Peyer's patch (tissue), 4 donors: ENCODE results near the gene SPDYE3. TPM values are rescaled to one million over a fixed set of nuclear protein-coding genes. Genes with fewer than 3 reads are reported as not detected.

Source experiments
- DNase-seq, 3 donors: peaks; one replicate each; pipeline ENCODE4 v3.0.0-alpha.2; 2017 to 2019
- H3K27ac ChIP-seq, 4 donors: fragments of 200-600 bp; sonication (generic); one replicate each; pipeline ENCODE4 v1.5.1; 2016 to 2019
- H3K27me3 ChIP-seq, 2 donors: fragments of 200-600 bp; sonication (generic); one replicate each; pipeline ENCODE4 v1.5.1; 2019
- H3K36me3 ChIP-seq, 3 donors: fragments of 200-600 bp; sonication (generic); one replicate each; pipeline ENCODE4 v1.5.1; 2016 to 2019
- H3K4me1 ChIP-seq, 4 donors: fragments of 200-600 bp; sonication (generic); one replicate each; pipeline ENCODE4 v1.5.1; 2016 to 2019
- H3K4me3 ChIP-seq, 4 donors: fragments of 200-600 bp; sonication (generic); 1 replicate in 3 of 4; 2 replicates in 1 of 4; pipeline ENCODE4 v1.5.1; 2016 to 2019; ENCODE audit warnings: mild to moderate bottlenecking in 1 of 4
- H3K9me3 ChIP-seq, 4 donors: fragments of 200-600 bp; sonication (generic); one replicate each; pipeline ENCODE4 v1.5.1; 2016 to 2019; ENCODE audit warnings: mild to moderate bottlenecking in 1 of 4
- POLR2A ChIP-seq, 2 donors: fragments of 450-650 bp; IDR thresholded peaks; one replicate each; pipeline ENCODE4 v1.5.1; 2017; ENCODE audit warnings: antibody characterized with exemption in 2 of 2, mild to moderate bottlenecking in 2 of 2, moderate library complexity in 2 of 2
- total RNA-seq, 4 donors: library from RNA; depleted of rRNA; stranded (reverse); fragments of >200 nt; gene quantifications; one replicate each; pipeline ENCODE4 v1.1.0, GENCODE V29; 2016
- TF ChIP-seq, protein P1 (sequence below), 6 experiments: fragments of 450-650 bp in 4 of 6; fragments of 200-600 bp in 2 of 6; sonication (generic) in 1 of 6; IDR thresholded peaks; one replicate each; pipeline ENCODE4 v1.5.1; 2017 to 2019; ENCODE audit warnings: antibody characterized with exemption in 6 of 6, mild to moderate bottlenecking in 3 of 6, moderate library complexity in 1 of 6

Gene SPDYE3
- total RNA-seq, 4 donors from 2014 or later, result not detected

DNA sequence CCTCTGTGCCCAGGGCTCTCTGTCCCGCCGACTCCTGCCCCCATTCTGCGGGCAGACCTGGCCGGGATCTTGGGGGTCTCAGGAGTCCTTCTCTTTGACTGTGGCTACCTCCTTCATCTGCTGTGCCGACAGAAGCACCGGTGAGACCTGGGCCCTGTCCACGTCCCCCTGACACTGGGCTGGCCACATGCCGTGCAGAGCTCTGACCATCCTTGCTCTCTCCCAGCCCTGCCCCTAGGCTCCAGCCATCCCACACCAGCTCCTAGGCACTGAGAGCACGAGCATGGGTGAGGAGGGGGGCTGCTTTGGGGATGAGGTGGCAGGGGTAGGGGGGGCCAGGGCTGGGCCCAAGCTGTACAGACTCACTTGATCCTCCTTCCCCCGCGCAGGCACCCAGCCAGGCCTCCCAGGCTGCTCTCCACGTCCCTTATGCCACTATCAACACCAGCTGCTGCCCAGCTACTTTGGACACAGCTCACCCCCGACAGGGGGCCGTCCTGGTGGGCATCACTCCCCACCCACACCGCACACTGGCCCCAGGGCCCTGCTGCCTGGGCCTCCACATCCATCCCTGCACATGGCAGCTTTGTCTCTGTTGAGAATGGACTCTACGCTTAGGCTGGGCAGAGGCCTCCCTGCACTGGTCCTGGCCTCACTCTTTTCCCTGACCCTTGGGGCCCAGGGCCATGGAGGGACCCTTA, 45.6 kb downstream of the SPDYE3 start:
- Histone ChIP-seq H3K4me1 (no peaks in the 10 kb centered on the region), H3K9me3 (no peaks in the 10 kb centered on the region), H3K27me3 (no peaks in the 10 kb centered on the region), H3K4me3 (peak overlapping the region in 1 of 4 donors; percentile 22), H3K27ac (peak overlapping the region in 1 of 4 donors; percentile 52), H3K36me3 (peaks cover 0 to 86% (median 0%) of the 10 kb centered on the region in 3 donors)
- TF ChIP-seq, protein P1, sequence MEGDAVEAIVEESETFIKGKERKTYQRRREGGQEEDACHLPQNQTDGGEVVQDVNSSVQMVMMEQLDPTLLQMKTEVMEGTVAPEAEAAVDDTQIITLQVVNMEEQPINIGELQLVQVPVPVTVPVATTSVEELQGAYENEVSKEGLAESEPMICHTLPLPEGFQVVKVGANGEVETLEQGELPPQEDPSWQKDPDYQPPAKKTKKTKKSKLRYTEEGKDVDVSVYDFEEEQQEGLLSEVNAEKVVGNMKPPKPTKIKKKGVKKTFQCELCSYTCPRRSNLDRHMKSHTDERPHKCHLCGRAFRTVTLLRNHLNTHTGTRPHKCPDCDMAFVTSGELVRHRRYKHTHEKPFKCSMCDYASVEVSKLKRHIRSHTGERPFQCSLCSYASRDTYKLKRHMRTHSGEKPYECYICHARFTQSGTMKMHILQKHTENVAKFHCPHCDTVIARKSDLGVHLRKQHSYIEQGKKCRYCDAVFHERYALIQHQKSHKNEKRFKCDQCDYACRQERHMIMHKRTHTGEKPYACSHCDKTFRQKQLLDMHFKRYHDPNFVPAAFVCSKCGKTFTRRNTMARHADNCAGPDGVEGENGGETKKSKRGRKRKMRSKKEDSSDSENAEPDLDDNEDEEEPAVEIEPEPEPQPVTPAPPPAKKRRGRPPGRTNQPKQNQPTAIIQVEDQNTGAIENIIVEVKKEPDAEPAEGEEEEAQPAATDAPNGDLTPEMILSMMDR (IDR thresholded peaks at IDR 0.05), result no peak
- TF ChIP-seq POLR2A (IDR thresholded peaks at IDR 0.05), result no peak
- no peak for DNase-seq

GRCh38 chr7:100353685-100354330, 46.3 kb downstream of the SPDYE3 start:
- no peaks in the 10 kb centered on the region for H3K27me3 ChIP-seq
- H3K36me3 ChIP-seq, result peaks cover 0 to 84% (median 0%) of the 10 kb centered on the region in 3 donors
- H3K27ac ChIP-seq, result peak overlapping the region in 1 of 4 donors; percentile 38
- no peak overlapping the region for H3K4me3 ChIP-seq
- H3K9me3 ChIP-seq, result no peaks in the 10 kb centered on the region
- TF ChIP-seq, protein P1 (IDR thresholded peaks at IDR 0.05), result no peak
- no peak for TF ChIP-seq POLR2A (IDR thresholded peaks at IDR 0.05)
- DNase-seq, result peak in 2 of 3 donors; percentile 27 to 48
- no peaks in the 10 kb centered on the region for H3K4me1 ChIP-seq

DNA sequence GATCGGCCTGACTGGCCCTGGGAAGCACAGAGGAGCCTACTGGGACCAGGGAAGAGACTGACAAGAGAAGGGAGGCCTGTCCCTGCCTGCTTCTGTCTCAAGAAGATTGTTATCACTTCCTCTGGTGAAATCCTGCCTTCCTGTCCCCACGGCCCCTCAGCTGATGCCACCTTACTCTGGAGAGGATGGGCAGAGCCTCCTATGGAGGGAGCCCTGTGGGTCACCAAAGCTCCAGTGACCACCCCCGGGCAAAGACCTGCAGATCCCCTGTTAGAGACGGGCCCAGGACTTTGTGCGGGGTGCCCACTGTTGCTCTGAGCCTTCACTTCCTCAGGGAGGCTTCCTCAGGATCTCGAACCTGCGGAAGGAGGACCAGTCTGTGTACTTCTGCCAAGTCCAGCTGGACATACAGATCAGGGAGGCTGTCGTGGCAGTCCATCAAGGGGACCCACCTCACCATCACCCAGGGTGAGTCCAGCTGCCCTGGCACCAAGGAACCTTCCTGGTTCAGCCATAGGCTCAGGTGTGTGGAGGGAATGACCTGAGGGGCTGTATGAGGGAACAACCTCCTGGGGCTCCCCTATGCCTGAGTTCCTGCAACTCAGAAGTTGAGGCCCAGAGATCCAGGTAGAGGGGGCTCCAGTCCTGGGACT, 49.0 kb downstream of the SPDYE3 start:
- TF ChIP-seq, protein P1 (IDR thresholded peaks at IDR 0.05), result no peak
- Histone ChIP-seq H3K27ac (no peak overlapping the region), H3K4me1 (no peaks in the 10 kb centered on the region), H3K9me3 (no peaks in the 10 kb centered on the region), H3K4me3 (no peak overlapping the region), H3K27me3 (no peaks in the 10 kb centered on the region), H3K36me3 (peaks cover 0 to 92% (median 0%) of the 10 kb centered on the region in 3 donors)
- peak in 1 of 3 donors; percentile 27 for DNase-seq

DNA sequence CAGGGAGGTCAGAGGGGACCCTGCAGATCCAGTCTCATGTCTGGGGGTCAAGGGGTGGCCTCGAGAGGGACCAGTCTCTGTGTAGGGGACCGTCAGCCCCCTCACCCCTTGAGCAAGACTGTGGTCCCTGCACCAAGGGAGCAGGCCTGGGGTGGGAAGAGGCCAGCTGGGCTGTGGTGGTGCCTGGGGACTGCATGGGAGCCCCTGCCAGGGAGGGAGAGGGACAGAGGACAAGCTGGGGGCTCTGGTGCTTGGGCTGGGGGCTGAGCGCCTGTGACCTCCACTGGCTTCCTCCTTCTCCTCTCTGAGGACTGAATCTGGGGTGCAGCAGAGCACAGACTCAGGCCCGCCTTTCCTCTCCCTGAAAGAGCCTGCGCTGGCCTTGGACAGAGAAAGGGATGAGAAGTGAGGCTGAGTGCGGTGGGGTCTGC, 49.6 kb downstream of the SPDYE3 start:
- Histone ChIP-seq H3K27ac (no peak overlapping the region), H3K4me3 (no peak overlapping the region), H3K9me3 (no peaks in the 10 kb centered on the region), H3K27me3 (no peaks in the 10 kb centered on the region), H3K4me1 (no peaks in the 10 kb centered on the region), H3K36me3 (peaks cover 0 to 98% (median 0%) of the 10 kb centered on the region in 3 donors)
- TF ChIP-seq POLR2A (IDR thresholded peaks at IDR 0.05), result no peak
- TF ChIP-seq, protein P1 (IDR thresholded peaks at IDR 0.05), result no peak
- DNase-seq, result no peak

DNA sequence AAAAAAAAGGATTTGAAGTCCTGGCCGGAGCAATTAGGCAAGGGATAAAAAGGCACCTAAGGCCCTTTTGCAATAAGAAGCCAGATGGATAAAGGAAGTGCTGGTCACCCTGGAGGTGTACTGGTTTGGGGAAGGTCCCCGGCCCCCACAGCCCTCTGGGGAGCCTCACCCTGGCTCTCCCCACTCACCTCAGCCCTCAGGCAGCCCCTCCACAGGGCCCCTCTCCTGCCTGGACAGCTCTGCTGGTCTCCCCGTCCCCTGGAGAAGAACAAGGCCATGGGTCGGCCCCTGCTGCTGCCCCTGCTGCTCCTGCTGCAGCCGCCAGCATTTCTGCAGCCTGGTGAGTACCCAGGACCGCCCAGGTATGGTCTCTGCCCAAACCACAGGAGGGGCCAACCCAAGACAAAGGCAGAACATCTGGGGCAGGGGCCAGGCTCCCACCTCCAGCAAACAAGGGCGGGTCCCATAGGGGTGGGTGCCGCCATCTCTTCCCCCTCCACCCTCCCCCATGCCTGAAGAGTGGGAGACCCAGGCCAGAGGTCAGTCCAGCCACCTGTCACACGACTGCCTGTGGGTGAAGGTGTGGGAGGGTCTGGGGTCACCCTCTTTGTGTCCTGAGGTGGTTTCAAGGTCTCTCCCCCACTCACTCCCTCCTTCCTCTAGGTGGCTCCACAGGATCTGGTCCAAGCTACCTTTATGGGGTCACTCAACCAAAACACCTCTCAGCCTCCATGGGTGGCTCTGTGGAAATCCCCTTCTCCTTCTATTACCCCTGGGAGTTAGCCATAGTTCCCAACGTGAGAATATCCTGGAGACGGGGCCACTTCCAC, 50.7 kb downstream of the SPDYE3 start, which contains the start of gene PILRB:
PILRB (plus strand) TSS at position 91 of the 830 bp plus-strand sequence; CDS start at position 277, 186 bp downstream.
- Histone ChIP-seq H3K27ac (no peak within 1 kb of the TSS), H3K36me3 (peaks cover 0 to 96% (median 0%) of the 10 kb centered on the region in 3 donors), H3K27me3 (no peaks in the 10 kb centered on the region), H3K4me3 (no peak within 1 kb of the TSS), H3K9me3 (no peaks in the 10 kb centered on the region), H3K4me1 (no peaks in the 10 kb centered on the region)
- TF ChIP-seq, protein P1 (IDR thresholded peaks at IDR 0.05), result no peak
- TF ChIP-seq POLR2A (IDR thresholded peaks at IDR 0.05), result no peak
- peak in 1 of 3 donors; percentile 32 for DNase-seq
